Cerebellar nuclear complex (tissue), 1 donor: ENCODE measurements around the gene SSTR4.
"Not testable (repeated sequence)": the region's sequence is repeated elsewhere in the genome, so short reads cannot be mapped to it uniquely, and the experiment has no call there.

Experiments
- DNase-seq, 2 experiments: peaks; one replicate each; lab custom pipeline; 2025; lab: John Stamatoyannopoulos, UW

SSTR4 gene

DNA sequence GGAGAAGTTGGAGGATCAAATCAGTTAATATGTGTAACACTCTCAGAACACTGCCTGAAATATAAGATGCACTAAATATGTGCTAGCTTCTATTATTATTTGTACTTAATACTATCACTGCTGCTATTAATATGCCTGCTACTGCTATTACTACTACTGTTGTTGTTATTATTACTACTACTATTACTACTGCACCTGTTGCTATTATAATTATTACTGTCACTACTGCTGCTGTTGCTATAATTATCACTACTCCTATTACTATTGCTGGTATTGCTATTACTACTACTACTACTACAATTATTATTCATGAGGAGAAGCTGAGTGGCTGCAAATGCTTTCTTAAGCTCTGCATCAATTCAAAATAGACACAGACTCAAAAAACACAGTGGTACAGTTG lies 16.7 kb upstream of the SSTR4 start:
- DNase-seq, result no peak

DNA sequence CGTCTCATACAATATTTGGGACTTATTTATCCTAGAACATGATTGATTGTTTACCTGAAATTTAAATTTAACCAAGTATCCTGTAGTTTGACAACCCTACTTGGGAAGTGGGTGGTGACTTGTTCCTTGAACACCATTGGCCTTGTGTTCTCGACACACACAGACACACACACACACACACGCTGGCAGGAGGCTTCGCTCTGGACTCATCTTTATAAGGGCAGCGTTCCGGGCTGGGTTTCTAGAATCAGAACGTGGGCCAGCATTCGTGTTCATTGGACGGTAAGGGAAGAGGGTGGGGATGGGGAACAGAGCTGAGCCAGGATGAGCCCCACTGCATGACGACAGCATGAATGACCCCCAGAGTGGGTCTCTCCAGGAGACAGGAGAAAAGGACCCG lies 16.2 kb upstream of the SSTR4 start:
- DNase-seq, result no peak

DNA sequence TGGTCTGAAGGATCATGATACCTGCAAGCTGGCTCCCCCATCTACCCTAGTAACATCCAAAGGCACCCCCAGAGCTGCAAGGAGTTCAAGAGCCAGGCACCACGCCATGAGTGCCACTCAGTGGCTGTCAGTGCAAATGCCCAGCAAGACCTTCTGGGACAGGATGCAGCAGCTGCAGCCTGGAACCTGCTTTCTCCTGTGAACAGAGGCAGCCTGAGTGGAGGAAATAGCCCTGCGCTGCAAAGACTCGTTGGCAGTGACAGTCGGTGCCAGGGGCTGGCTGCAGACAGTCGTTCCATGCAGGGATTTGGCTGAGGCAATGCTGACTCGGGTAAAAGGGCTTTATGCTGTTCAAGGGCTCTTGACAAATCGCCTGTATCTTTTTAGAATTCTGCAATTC lies 15.7 kb upstream of the SSTR4 start:
- DNase-seq, result no peak

GRCh38 chr20:23020230-23021018 lies 14.7 kb upstream of the SSTR4 start:
- no peak for DNase-seq

DNA sequence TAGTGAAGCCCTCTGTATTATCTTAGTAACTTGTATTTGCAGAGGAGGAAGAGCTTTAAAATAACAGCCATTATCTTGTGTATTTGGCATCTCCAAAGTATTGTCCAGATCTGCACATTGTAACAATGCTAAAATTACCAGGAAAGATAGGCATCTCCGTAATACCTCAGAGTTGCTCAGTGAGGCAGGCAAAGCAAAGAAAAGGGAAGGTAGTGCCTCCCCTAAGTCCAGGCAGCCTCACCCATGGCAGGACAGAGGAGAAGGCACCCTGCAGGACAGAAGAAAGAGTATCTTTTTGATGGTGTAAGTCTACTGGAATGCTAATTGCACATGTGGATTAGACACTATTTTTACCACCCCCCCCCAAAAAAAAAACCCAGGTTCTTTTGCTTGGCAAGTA lies 13.6 kb upstream of the SSTR4 start:
- DNase-seq, result no peak

DNA sequence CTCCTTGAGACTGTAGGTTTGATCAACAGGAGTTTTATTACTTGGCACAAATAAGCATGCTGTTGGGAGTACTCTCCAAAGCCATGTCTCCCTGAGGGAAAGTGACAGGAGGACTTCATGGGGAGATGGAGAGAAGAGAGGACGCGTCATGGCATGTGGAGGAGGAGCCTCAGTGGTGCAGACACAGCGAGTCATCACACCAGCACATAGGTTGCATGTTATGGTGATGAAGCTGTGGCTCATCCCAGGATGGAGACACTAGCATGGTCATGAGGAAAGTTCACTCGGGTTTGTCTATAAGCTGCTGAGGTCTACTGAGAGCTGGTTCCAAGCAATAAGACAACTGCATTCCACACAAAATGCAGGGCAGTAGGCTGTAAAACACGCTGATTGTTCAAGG lies 13.2 kb upstream of the SSTR4 start:
- no peak for DNase-seq

GRCh38 chr20:23022849-23023248 lies 12.3 kb upstream of the SSTR4 start:
- DNase-seq, result no peak

GRCh38 chr20:23023621-23024177 lies 11.4 kb upstream of the SSTR4 start:
- DNase-seq, result no peak

GRCh38 chr20:23024701-23025100 lies 10.4 kb upstream of the SSTR4 start:
- no peak for DNase-seq

DNA sequence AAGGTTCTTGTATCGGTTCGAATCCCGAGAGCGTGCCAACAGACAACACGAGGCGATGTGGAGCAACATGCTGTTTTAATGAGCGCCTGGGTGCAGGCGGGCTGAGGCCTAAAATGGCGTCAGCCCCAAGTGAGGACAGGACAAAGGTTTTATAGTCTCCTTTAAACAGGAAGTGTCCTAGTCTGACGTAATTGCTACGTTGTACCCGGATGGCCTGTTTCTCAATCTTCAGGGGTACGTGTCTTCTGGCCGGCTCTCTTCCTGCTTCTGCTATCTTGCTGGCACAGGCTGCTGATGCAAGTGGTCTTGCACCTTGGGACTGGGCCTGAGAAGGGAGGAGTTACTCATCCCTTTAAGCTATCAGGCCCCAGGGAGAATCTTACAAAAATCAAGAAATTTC lies 9.6 kb upstream of the SSTR4 start:
- not testable (repeated sequence) for DNase-seq

DNA sequence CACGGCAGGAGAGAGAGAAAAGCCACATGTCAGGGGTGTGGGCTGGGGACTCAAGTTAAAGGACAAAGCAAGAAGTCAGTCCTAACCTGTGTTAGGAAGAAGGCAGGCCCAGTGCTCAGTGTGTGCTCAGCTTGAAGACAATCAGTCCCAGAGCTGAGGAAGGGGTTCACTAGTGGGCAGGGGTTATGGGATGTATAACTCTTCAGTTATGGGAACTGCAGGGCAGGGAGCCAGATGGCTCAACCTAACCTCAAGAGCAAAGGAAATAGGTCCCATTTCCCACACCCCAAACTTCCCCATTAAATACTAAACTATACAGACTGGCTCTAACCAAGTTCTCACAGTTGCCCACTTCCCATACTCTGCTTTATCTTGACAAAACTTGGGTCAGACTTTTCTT lies 7.4 kb upstream of the SSTR4 start:
- no peak for DNase-seq

- no peak for DNase-seq
Observed at GRCh38 chr20:23028392-23028791, 6.7 kb upstream of the SSTR4 start.

GRCh38 chr20:23029324-23029723 lies 5.8 kb upstream of the SSTR4 start:
- no peak for DNase-seq

DNA sequence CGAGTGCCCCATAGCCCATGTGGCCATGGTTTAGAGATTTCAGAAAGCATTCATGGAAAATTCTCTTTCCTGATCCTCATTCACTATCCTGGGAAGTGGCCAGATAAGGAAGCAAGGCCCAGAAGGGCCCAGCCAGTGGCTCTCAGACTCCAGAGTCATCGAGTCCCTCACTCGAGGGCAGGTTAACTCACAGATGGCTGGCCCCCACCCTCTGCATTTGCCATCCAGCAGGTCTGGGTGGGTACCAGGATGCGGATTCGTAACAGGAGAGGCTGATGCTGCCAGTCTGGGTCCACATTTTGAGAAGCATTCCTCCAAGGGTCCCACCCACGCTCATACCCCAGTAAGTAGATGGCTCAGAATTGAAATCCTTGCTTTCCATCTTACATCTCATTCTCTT lies 3.8 kb upstream of the SSTR4 start:
- DNase-seq, result no peak

- DNase-seq, result no peak
Observed at GRCh38 chr20:23032056-23032749, 2.9 kb upstream of the SSTR4 start.

DNA sequence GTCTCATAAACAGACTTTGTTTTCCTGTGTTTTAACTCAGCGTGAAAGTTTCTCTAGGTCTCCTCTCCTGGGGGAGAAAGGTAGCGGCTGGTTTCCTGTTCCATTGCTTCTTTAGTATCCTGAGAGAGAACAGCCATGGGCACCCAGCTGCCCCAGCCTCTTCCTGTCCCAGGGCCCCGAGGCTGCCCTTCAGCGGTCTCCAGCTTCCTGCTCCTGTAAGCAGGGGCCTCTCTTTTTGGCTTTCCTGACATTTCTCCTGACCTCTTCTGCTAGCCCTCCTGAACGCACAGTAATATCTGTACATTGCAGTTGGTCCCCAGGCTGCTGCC lies 2.4 kb upstream of the SSTR4 start:
- no peak for DNase-seq

GRCh38 chr20:23033918-23034317 lies 1.2 kb upstream of the SSTR4 start:
- DNase-seq, result no peak

DNA sequence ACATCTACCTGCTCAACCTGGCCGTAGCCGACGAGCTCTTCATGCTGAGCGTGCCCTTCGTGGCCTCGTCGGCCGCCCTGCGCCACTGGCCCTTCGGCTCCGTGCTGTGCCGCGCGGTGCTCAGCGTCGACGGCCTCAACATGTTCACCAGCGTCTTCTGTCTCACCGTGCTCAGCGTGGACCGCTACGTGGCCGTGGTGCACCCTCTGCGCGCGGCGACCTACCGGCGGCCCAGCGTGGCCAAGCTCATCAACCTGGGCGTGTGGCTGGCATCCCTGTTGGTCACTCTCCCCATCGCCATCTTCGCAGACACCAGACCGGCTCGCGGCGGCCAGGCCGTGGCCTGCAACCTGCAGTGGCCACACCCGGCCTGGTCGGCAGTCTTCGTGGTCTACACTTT lies 619 bp downstream of the SSTR4 start:
- DNase-seq, result no peak

DNA sequence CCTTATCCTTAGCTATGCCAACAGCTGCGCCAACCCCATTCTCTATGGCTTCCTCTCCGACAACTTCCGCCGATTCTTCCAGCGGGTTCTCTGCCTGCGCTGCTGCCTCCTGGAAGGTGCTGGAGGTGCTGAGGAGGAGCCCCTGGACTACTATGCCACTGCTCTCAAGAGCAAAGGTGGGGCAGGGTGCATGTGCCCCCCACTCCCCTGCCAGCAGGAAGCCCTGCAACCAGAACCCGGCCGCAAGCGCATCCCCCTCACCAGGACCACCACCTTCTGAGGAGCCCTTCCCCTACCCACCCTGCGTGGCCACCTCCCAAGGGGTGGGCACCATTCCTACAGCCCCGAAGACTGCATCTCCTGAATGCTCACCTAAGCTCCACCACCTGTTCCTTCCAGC lies 1.3 kb downstream of the SSTR4 start:
- no peak for DNase-seq

- no peak for DNase-seq
Observed at GRCh38 chr20:23037017-23037481, 1.9 kb downstream of the SSTR4 start.

- peak in 1 of 2 experiments; percentile 33 for DNase-seq
Observed at GRCh38 chr20:23039136-23039875, 4.2 kb downstream of the SSTR4 start.

DNA sequence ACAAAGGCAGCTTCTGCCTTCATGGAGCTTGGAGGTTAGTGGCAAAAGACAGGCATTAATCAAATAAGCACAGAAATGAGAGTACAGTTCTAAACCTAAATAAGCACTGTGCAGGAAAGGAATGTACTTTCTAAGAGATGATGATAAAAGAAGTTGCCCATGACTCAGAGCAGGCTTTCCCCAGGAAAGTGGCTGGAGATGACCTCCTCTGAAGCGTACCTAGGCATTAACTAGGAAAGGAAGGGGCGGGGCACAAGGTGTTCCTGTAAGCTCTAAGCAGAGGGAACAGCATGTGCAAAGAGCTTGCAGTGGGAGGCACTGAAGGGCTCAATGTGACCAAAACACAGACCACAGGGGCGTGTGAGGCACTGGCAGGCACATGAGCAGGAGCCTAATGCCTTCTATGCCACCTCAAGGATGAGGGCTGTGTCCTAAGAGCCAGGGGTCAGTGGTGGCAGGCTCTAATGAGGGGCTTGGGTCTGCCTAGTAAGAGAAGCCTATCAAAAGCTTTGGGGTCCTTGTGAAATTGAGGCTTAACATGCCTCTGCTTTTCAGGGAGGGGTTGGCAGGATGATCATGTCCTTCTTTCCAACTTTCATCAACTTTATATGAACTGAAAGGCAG lies 4.9 kb downstream of the SSTR4 start:
- no peak for DNase-seq
